HG02588 (cell line): ENCODE measurements around the gene RPP14.
A peak's percentile ranks its signal among the peaks of the same experiment; 100 is the strongest.
"Not testable (repeated sequence)": the region's sequence is repeated elsewhere in the genome, so short reads cannot be mapped to it uniquely, and the experiment has no call there.

Experiments used
- ATAC-seq: cut with Tn5 transposase; IDR thresholded peaks from one replicate; pipeline ENCODE4 v1.9.1; 2021; ENCODE audit warnings: mild to moderate bottlenecking, moderate library complexity; ENCODE audit not compliant: unreplicated experiment

Gene RPP14

GRCh38 chr3:58305882-58306711 is at the start of gene RPP14, which contains the start of gene HTD2:
RPP14 (plus strand) TSS chr3:58306245; CDS start chr3:58310330, 4,085 bp downstream.
HTD2 (plus strand) TSS chr3:58306520; CDS start chr3:58317614, 11,094 bp downstream.
- peak; percentile 84 for ATAC-seq

- no peak for ATAC-seq
Observed at GRCh38 chr3:58256511-58256910, 49.5 kb upstream of the RPP14 start.

- ATAC-seq = no peak
Observed at GRCh38 chr3:58258392-58259055, 47.5 kb upstream of the RPP14 start.

GRCh38 chr3:58260261-58260731 is 45.7 kb upstream of the RPP14 start:
- no peak for ATAC-seq

- ATAC-seq = no peak
Observed at GRCh38 chr3:58260733-58261132, 45.3 kb upstream of the RPP14 start.

- ATAC-seq = peak; percentile 60
Observed at GRCh38 chr3:58261954-58262666, 43.9 kb upstream of the RPP14 start.

GRCh38 chr3:58266577-58266976 is 39.5 kb upstream of the RPP14 start:
- no peak for ATAC-seq

- not testable (repeated sequence) for ATAC-seq
Observed at GRCh38 chr3:58267543-58267942, 38.5 kb upstream of the RPP14 start.

- ATAC-seq = no peak
Observed at GRCh38 chr3:58269356-58269755, 36.7 kb upstream of the RPP14 start.

GRCh38 chr3:58270485-58270884 is 35.6 kb upstream of the RPP14 start:
- no peak for ATAC-seq

- ATAC-seq = no peak
Observed at GRCh38 chr3:58271901-58272501, 34.0 kb upstream of the RPP14 start.

- ATAC-seq = no peak
Observed at GRCh38 chr3:58272891-58273290, 33.2 kb upstream of the RPP14 start.

GRCh38 chr3:58273362-58273761 is 32.7 kb upstream of the RPP14 start:
- ATAC-seq = not testable (repeated sequence)

GRCh38 chr3:58274027-58274614 is 31.9 kb upstream of the RPP14 start:
- ATAC-seq = no peak

- no peak for ATAC-seq
Observed at GRCh38 chr3:58281069-58281468, 25.0 kb upstream of the RPP14 start.

GRCh38 chr3:58285334-58285733 is 20.7 kb upstream of the RPP14 start:
- ATAC-seq = no peak

GRCh38 chr3:58287354-58287753 is 18.7 kb upstream of the RPP14 start:
- no peak for ATAC-seq

- no peak for ATAC-seq
Observed at GRCh38 chr3:58288011-58288728, 17.9 kb upstream of the RPP14 start.

- not testable (repeated sequence) for ATAC-seq
Observed at GRCh38 chr3:58288964-58289613, 17.0 kb upstream of the RPP14 start.
